K562 (cell line): ENCODE data around the gene LDB1. TPM values are rescaled to one million over a fixed set of nuclear protein-coding genes. Genes with fewer than 3 reads are reported as not detected.
A peak's percentile ranks its signal among the peaks of the same experiment; 100 is the strongest.

Experiments used
- ATAC-seq: fragments of 200-7000 bp; cut with Tn5 transposase; 3 replicates; pipeline ENCODE4 v1.9.1; 2020; ENCODE audit warnings: moderate library complexity
- BruUV-seq: library from RNA; stranded (reverse); fragments of 400-500 nt; replicated peaks from 2 replicates; lab custom pipeline; 2021; lab: Mats Ljungman, UMichigan
- CTCF ChIA-PET: fragments of 300-600 bp; formaldehyde crosslinking; extraction: SDS; loops from one replicate; lab custom pipeline; 2021; ENCODE audit warnings: low intra/inter-chr PET ratio; lab: Yijun Ruan, JAX
- POLR2A ChIA-PET: fragments of 300-600, 350-650 bp; sonication (Branson Sonifier 250); formaldehyde crosslinking; extraction: SDS; loops from one replicate; lab custom pipeline; 2021; ENCODE audit warnings: antibody characterized with exemption, inconsistent platforms; lab: Yijun Ruan, JAX
- DNase-seq, 4 experiments: peaks; one replicate each; pipeline versions ENCODE4 v3.0.0 to v3.0.0-alpha.2; 2011 to 2018; ENCODE audit warnings: low spot score in 3 of 4, mixed read lengths in 3 of 4; ENCODE audit errors: extremely low read depth in 1 of 4
- FAIRE-seq: peaks from 2 replicates; lab custom pipeline; 2011; peaks lifted over from hg19 to GRCh38; lab: Jason Lieb, UNC
- H2AFZ ChIP-seq: 2 replicates; pipeline ENCODE4 v1.6.0; 2011; ENCODE audit warnings: low read depth, low read length, control low read depth, inconsistent platforms
- H3K27ac ChIP-seq: fragments of 200-600 bp; 3 replicates; pipeline ENCODE4 v1.8.0; 2011; ENCODE audit warnings: low read depth, mild to moderate bottlenecking, control low read depth, inconsistent platforms, low read length, moderate library complexity, mixed read lengths; ENCODE audit errors: extremely low read depth
- H3K27me3 ChIP-seq, 2 experiments: fragments of 300-600 bp in 1 of 2; 2 replicates in 1 of 2; 3 replicates in 1 of 2; pipeline versions ENCODE4 v1.6.0 to v1.8.0; 2011; ENCODE audit warnings: inconsistent platforms in 2 of 2, low read length in 2 of 2, mild to moderate bottlenecking in 1 of 2, mixed read lengths in 1 of 2, moderate library complexity in 1 of 2; ENCODE audit not compliant: control insufficient read depth in 2 of 2, insufficient read depth in 2 of 2
- H3K36me3 ChIP-seq: fragments of 300-600 bp; 3 replicates; pipeline ENCODE4 v1.8.0; 2011; ENCODE audit warnings: mild to moderate bottlenecking, low read length, inconsistent platforms; ENCODE audit not compliant: control insufficient read depth, insufficient read depth
- H3K4me1 ChIP-seq, 2 experiments: fragments of 200-600 bp in 1 of 2; replicated peaks in 1 of 2; 2 replicates in 1 of 2; 3 replicates in 1 of 2; pipeline versions ENCODE4 v1.5.1 to v1.8.0; 2011; ENCODE audit warnings: inconsistent platforms in 2 of 2, low read length in 2 of 2, mild to moderate bottlenecking in 1 of 2, mixed read lengths in 1 of 2, moderate library complexity in 1 of 2; ENCODE audit not compliant: control insufficient read depth in 2 of 2, insufficient read depth in 2 of 2
- H3K4me2 ChIP-seq: 2 replicates; pipeline ENCODE4 v1.6.1; 2011; ENCODE audit warnings: low read length, control low read depth, inconsistent platforms, mixed read lengths; ENCODE audit not compliant: insufficient read depth
- H3K4me3 ChIP-seq: fragments of 200-600 bp; sonication (generic), shearing (Covaris generic); 2 replicates; pipeline ENCODE4 v1.5.1; 2016; ENCODE audit warnings: control low read depth, inconsistent platforms
- H3K79me2 ChIP-seq: fragments of 200-600 bp; 3 replicates; pipeline ENCODE4 v1.8.0; 2011; ENCODE audit warnings: low read length, inconsistent platforms; ENCODE audit not compliant: control insufficient read depth, insufficient read depth
- H3K9ac ChIP-seq, 2 experiments: 2 replicates each; pipeline versions ENCODE4 v1.6.0 to v1.6.1; 2011; ENCODE audit warnings: low read depth in 2 of 2, low read length in 2 of 2, control low read depth in 1 of 2, inconsistent platforms in 1 of 2, mild to moderate bottlenecking in 1 of 2, mixed read lengths in 1 of 2; ENCODE audit not compliant: insufficient read depth in 1 of 2
- H3K9me1 ChIP-seq: one replicate; pipeline ENCODE4 v1.6.0; 2011; ENCODE audit warnings: inconsistent platforms, mild to moderate bottlenecking, low read length, moderate library complexity; ENCODE audit not compliant: control insufficient read depth, insufficient read depth
- H3K9me3 ChIP-seq: replicated peaks from 2 replicates; pipeline ENCODE4 v1.5.1; 2011; ENCODE audit warnings: low read depth, low read length, inconsistent platforms; ENCODE audit not compliant: control insufficient read depth, insufficient read depth
- H4K20me1 ChIP-seq: replicated peaks from 2 replicates; pipeline ENCODE4 v1.6.1; 2011; ENCODE audit warnings: low read length, inconsistent platforms, mixed read lengths; ENCODE audit not compliant: control insufficient read depth, insufficient read depth
- EWSR1 ChIP-seq: fragments of 450-650 bp; IDR thresholded peaks from 2 replicates; pipeline ENCODE4 v1.6.1; 2018; ENCODE audit warnings: borderline replicate concordance, mild to moderate bottlenecking, low read depth, moderate library complexity; ENCODE audit not compliant: partially characterized antibody
- MEIS2 ChIP-seq: fragments of 450-650 bp; IDR thresholded peaks from 2 replicates; pipeline ENCODE4 v1.6.1; 2014; ENCODE audit warnings: mild to moderate bottlenecking; ENCODE audit not compliant: partially characterized antibody
- NFE2 ChIP-seq: IDR thresholded peaks from 2 replicates; pipeline ENCODE4 v1.6.1; 2014; ENCODE audit warnings: antibody characterized with exemption, low read depth
- PRPF4 ChIP-seq: fragments of 200-400 bp; formaldehyde crosslinking; IDR thresholded peaks from one replicate; pipeline ENCODE4 v1.6.1; 2017; ENCODE audit warnings: low read length, low read depth, mild to moderate bottlenecking; ENCODE audit not compliant: insufficient read depth, poor library complexity, severe bottlenecking
- TAL1 ChIP-seq: fragments of 450-650 bp; IDR thresholded peaks from 2 replicates; pipeline ENCODE4 v1.6.1; 2016; ENCODE audit warnings: mild to moderate bottlenecking
- ZNF197 ChIP-seq: fragments of 200-800 bp; sonication (Bioruptor generic); IDR thresholded peaks from 2 replicates; pipeline ENCODE4 v1.6.1; 2016; ENCODE audit warnings: low read depth, missing genetic modification characterization, missing compliant biosample characterization
- WGBS: fragments of 100-300 bp; shearing (Covaris generic); methylation state at CpG from one replicate; pipeline ENCODE4 v1.1.6; 2016; ENCODE audit warnings: low coverage, mixed read lengths; ENCODE audit not compliant: insufficient coverage; ENCODE audit errors: missing lambda C conversion rate; 5-methylcytosine and 5-hydroxymethylcytosine counted together
- in situ Hi-C: fragments of 300-500 bp; cut with MboI; formaldehyde crosslinking; loops from 4 replicates; pipeline ENCODE4 v1.15.0; 2018; ENCODE audit warnings: inconsistent platforms, mixed read lengths
- intact Hi-C: fragments of 100-400 bp; cut with micrococcal nuclease; formaldehyde crosslinking; loops from 2 replicates; pipeline ENCODE4 v1.14.2; 2022
- polyA plus RNA-seq, 8 experiments: library from polyadenylated mRNA; depleted of rRNA in 4 of 8; stranded (reverse) in 5 of 8; unstranded in 3 of 8; fragments of >200 nt; fragmentation: Nextera tagmentation in 2 of 8; fragmentation: Illumina TruSeq in 1 of 8; extraction: Ambion mirVana in 2 of 8; extraction: Trizol in 1 of 8; gene quantifications; 2 replicates each; pipeline versions ENCODE4 v1.2.1 to v1.2.3, GENCODE V29; 2011 to 2014; ENCODE audit warnings: inconsistent platforms in 1 of 8, missing spikeins in 1 of 8
- total RNA-seq, 7 experiments: library from RNA; depleted of rRNA in 6 of 7; stranded (reverse); fragments of >200 nt in 6 of 7; fragmentation: Illumina TruSeq in 2 of 7; extraction: Trizol in 2 of 7; gene quantifications; 2 replicates each; pipeline versions ENCODE4 v1.2.1 to v1.2.3, GENCODE V29; 2011 to 2021; ENCODE audit warnings: low replicate concordance in 1 of 7
- TF ChIP-seq, protein P1 (sequence below): fragments of 450-650 bp; IDR thresholded peaks from 2 replicates; pipeline ENCODE4 v1.6.1; 2016
- TF ChIP-seq, protein P2 (sequence below): sonication (generic); formaldehyde crosslinking; IDR thresholded peaks from 2 replicates; pipeline ENCODE4 v1.8.0; 2022; ENCODE audit warnings: missing genetic modification reagents, mild to moderate bottlenecking, borderline replicate concordance

LDB1 gene
- total and polyA plus RNA-seq, 9 of the 15 experiments (the other 6 are each of a cell fraction or from before 2014, with no cell fraction given): 1.9 to 137 (median 105) TPM

DNA sequence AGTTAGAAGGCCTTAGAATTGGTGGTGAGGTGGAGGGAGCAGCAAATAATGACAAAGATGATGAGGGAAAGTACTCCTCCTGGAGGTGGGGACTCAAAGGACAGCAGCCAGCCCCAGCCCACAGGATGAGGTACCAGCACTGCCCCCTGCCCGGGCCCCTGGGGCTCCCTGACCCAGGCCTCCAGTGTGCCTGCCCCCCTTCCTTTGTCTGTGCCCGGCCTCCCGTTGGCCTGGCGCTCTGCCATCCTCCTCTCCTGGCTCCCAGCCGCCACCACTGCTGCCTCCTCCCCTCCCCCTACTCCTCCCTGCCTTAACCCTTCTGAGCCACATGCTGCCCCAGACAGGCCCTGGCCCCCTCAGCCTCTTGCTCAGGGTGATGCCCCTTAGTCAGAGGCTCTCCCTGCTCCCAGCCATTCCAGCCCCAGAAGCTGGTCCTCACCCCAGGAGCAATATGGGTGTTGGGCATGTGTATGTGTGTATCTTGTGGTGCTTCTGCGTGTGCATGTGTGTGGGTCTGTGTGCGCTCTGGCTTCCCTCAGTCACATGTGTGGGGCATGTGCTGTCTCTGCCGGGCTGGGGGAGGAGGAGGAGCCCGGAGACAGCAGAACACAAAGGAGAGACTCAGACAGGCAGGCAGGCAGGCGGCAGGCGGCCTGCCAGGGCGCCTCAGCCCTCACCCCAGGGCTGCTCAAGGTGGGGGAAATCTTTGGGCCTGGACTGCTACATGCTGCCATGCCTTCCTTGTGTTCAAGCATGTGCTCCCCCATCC lies 2.6 kb downstream of the LDB1 start (continued):
- no peak for TF ChIP-seq PRPF4
- TF ChIP-seq NFE2: no peak
- no peak for TF ChIP-seq EWSR1

DNA sequence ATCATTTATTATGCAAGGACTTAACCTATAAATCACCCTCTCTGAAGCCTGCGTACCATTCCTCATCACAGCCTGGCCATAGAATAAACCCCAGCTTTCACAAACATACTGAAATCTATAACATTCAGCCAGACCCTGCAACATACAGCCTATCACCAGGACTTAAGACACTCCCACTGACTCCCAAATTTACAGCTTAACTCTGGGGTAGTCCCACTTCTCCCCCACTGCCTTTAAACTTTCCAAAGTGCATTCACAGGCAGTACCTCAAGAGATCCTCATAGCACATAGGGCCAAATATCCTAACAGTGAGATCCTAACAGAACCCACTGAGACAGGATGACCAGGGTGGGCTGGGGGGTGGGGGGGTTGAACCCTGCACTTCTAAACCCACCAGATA lies 3.5 kb downstream of the LDB1 start:
- Histone ChIP-seq H3K9ac (peak overlapping the region; percentile 28 to 67; a peak in 1 of 4 replicates), H3K27me3 (no peaks in the 10 kb centered on the region), H3K4me2 (peak overlapping the region; percentile 91), H3K27ac (no peak overlapping the region; the same call in 2 of the 3 replicates), H3K9me3 (no peaks in the 10 kb centered on the region), H4K20me1 (peaks cover 7% of the 10 kb centered on the region; the same call in 1 of the 2 replicates), H2AFZ (no peak overlapping the region), H3K36me3 (peaks cover 16% of the 10 kb centered on the region; the same call in 2 of the 3 replicates), H3K4me3 (peak overlapping the region; percentile 17; the same call in 1 of the 2 replicates), H3K9me1 (no peaks in the 10 kb centered on the region), H3K79me2 (peaks cover 96% of the 10 kb centered on the region), H3K4me1 (peaks cover 39 to 55% of the 10 kb centered on the region in 2 experiments)
- ChIA-PET POLR2A (interaction anchor here (0.7 to 1.0 kb wide), 3 partner anchors 11 to 60 kb away, joined by 3 to 5 read pairs (median 5); no protein-coding TSS in a partner anchor), CTCF (no interaction called here)
- intact Hi-C loops: loop anchor here (10.0 kb wide), 1 partner anchor 272 kb away; the partner anchor contains the start of gene KCNIP2
- in situ Hi-C loops: no loop called here
- DNase-seq (no peak), ATAC-seq (no peak), FAIRE-seq (no peak)
- TF ChIP-seq, protein P1, sequence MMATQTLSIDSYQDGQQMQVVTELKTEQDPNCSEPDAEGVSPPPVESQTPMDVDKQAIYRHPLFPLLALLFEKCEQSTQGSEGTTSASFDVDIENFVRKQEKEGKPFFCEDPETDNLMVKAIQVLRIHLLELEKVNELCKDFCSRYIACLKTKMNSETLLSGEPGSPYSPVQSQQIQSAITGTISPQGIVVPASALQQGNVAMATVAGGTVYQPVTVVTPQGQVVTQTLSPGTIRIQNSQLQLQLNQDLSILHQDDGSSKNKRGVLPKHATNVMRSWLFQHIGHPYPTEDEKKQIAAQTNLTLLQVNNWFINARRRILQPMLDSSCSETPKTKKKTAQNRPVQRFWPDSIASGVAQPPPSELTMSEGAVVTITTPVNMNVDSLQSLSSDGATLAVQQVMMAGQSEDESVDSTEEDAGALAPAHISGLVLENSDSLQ: peak; percentile 59
- TF ChIP-seq ZNF197 (CRISPR knock-in tag) (no peak), MEIS2 (peak; percentile 39), TAL1 (no peak)
- TF ChIP-seq, protein P2, sequence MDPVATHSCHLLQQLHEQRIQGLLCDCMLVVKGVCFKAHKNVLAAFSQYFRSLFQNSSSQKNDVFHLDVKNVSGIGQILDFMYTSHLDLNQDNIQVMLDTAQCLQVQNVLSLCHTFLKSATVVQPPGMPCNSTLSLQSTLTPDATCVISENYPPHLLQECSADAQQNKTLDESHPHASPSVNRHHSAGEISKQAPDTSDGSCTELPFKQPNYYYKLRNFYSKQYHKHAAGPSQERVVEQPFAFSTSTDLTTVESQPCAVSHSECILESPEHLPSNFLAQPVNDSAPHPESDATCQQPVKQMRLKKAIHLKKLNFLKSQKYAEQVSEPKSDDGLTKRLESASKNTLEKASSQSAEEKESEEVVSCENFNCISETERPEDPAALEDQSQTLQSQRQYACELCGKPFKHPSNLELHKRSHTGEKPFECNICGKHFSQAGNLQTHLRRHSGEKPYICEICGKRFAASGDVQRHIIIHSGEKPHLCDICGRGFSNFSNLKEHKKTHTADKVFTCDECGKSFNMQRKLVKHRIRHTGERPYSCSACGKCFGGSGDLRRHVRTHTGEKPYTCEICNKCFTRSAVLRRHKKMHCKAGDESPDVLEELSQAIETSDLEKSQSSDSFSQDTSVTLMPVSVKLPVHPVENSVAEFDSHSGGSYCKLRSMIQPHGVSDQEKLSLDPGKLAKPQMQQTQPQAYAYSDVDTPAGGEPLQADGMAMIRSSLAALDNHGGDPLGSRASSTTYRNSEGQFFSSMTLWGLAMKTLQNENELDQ (CRISPR knock-in tag): no peak
- 33% methylated on average over 1 of the region's 1 CpG for WGBS
- BruUV-seq: no TSS peak
